Body of pancreas (tissue), 4 donors: ENCODE results near the gene PDIA5. TPM values are rescaled to one million over a fixed set of nuclear protein-coding genes. Genes with fewer than 3 reads are reported as not detected.

ENCODE experiments used
- ATAC-seq: fragments of 150-250 bp; one replicate; pipeline ENCODE4 v1.9.1; 2016
- DNase-seq, 4 donors: peaks; one replicate each; pipeline ENCODE4 v3.0.0-alpha.2; 2019
- H3K27ac ChIP-seq, 4 donors: fragments of 200-600 bp; sonication (generic); 1 replicate in 3 of 4; 2 replicates in 1 of 4; pipeline versions ENCODE4 v1.5.1 to v1.6.1; 2016 to 2019; ENCODE audit warnings: mild to moderate bottlenecking in 1 of 4, mixed read lengths in 1 of 4, moderate library complexity in 1 of 4
- H3K27me3 ChIP-seq, 2 donors: fragments of 200-600 bp; sonication (generic); one replicate each; pipeline ENCODE4 v1.6.0; 2016; ENCODE audit warnings: mild to moderate bottlenecking in 1 of 2
- H3K36me3 ChIP-seq, 2 donors: fragments of 200-600 bp; sonication (generic); replicated peaks in 1 of 2; 2 replicates each; pipeline ENCODE4 v1.5.1; 2016; ENCODE audit warnings: low read depth in 2 of 2; ENCODE audit not compliant: insufficient read depth in 1 of 2
- H3K4me1 ChIP-seq: fragments of 200-600 bp; sonication (generic); one replicate; pipeline ENCODE4 v1.6.0; 2016
- H3K4me3 ChIP-seq, 2 donors: fragments of 200-600 bp; sonication (generic); 1 replicate in 1 of 2; 2 replicates in 1 of 2; pipeline ENCODE4 v1.5.1; 2016 to 2019
- H3K9me3 ChIP-seq, 3 donors: fragments of 200-600 bp; sonication (generic); 1 replicate in 2 of 3; 2 replicates in 1 of 3; pipeline ENCODE4 v1.5.1; 2016
- POLR2A ChIP-seq, 3 donors: fragments of 450-650 bp; IDR thresholded peaks; one replicate each; pipeline ENCODE4 v1.6.1; 2016; ENCODE audit warnings: antibody characterized with exemption in 3 of 3, mild to moderate bottlenecking in 2 of 3
- WGBS, 2 donors: methylation state at CpG; one replicate each; pipeline ENCODE4 v1.1.5; 2017; 5-methylcytosine and 5-hydroxymethylcytosine counted together
- intact Hi-C: fragments of 100-400 bp; cut with DNase I; formaldehyde crosslinking; loops from one replicate; pipeline ENCODE4 v1.15.1; 2023
- total RNA-seq, 2 donors: library from RNA; depleted of rRNA; stranded (reverse); fragments of >200 nt; gene quantifications; one replicate each; pipeline ENCODE4 v1.1.0, GENCODE V29; 2016
- TF ChIP-seq, protein P1 (sequence below), 7 experiments: fragments of 450-650 bp in 4 of 7; fragments of 200-600 bp in 3 of 7; sonication (generic) in 3 of 7; IDR thresholded peaks; one replicate each; pipeline ENCODE4 v1.5.1; 2016 to 2019; ENCODE audit warnings: antibody characterized with exemption in 7 of 7

PDIA5 gene
- total RNA-seq, 2 donors from 2014 or later = 28.8 to 73.2 TPM

DNA sequence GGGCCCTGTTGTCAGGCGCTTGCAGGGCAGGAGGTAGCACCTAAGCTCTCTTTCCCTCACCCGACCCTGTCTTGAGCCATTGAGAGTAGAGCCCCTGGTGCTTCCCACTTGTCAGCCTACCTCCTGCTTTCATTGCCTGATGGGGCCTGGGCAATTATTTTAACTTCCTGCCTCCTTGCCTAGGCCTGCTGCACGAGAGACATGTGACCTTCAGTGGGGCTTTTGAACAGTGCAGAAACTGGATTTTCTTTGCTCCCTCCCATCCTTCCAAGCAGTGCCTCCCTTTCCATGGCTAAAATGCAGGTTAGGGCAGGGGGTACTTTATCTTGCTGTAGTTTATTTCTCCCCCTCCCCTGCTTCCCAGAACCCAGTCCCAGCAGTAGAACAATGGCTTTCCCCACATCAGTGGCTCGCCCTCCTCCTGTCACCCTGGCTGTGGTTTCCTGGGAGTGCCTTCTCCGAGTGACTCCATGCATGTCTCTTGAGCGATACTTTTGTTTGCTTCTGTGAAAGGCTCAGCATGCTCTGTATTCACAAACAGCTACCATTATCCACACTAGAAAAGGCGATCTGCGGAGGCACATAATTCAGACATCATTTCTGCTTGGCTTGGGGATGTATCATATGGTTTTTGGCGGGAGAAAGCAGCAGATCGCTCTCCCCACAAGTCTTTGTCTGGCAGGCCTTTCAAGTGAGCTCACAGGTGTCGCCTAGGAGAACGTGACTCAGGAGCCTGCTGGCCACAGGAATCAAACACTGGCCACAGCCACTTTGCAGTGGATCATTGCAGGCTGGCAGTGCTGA, 24.1 kb downstream of the PDIA5 start:
- DNase-seq = no peak
- Histone ChIP-seq H3K9me3 (no peaks in the 10 kb centered on the region), H3K36me3 (peaks cover 0 to 3% of the 10 kb centered on the region in 2 donors), H3K27me3 (no peaks in the 10 kb centered on the region), H3K27ac (peak overlapping the region; percentile 3 to 69 (median 56)), H3K4me3 (no peak overlapping the region), H3K4me1 (peaks cover 34% of the 10 kb centered on the region)
- intact Hi-C loops = no loop called here
- no peak for TF ChIP-seq POLR2A (IDR thresholded peaks at IDR 0.05)
- TF ChIP-seq, protein P1, sequence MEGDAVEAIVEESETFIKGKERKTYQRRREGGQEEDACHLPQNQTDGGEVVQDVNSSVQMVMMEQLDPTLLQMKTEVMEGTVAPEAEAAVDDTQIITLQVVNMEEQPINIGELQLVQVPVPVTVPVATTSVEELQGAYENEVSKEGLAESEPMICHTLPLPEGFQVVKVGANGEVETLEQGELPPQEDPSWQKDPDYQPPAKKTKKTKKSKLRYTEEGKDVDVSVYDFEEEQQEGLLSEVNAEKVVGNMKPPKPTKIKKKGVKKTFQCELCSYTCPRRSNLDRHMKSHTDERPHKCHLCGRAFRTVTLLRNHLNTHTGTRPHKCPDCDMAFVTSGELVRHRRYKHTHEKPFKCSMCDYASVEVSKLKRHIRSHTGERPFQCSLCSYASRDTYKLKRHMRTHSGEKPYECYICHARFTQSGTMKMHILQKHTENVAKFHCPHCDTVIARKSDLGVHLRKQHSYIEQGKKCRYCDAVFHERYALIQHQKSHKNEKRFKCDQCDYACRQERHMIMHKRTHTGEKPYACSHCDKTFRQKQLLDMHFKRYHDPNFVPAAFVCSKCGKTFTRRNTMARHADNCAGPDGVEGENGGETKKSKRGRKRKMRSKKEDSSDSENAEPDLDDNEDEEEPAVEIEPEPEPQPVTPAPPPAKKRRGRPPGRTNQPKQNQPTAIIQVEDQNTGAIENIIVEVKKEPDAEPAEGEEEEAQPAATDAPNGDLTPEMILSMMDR (IDR thresholded peaks at IDR 0.05) = no peak
- ATAC-seq = no peak
- 83 to 91% methylated on average over 11 to 12 of the region's 12 CpGs for WGBS, 2 donors

- DNase-seq (no peak), ATAC-seq (no peak)
- WGBS, 2 donors = 97 to 98% methylated on average over 3 of the region's 3 CpGs
- TF ChIP-seq, protein P1 (IDR thresholded peaks at IDR 0.05) = no peak
- TF ChIP-seq POLR2A (IDR thresholded peaks at IDR 0.05) = no peak
- H3K4me1 ChIP-seq = peaks cover 48% of the 10 kb centered on the region
- H3K36me3 ChIP-seq = peaks cover 0 to 3% of the 10 kb centered on the region in 2 donors
- H3K9me3 ChIP-seq = no peaks in the 10 kb centered on the region
- no peak overlapping the region for H3K27ac ChIP-seq
- H3K27me3 ChIP-seq = no peaks in the 10 kb centered on the region
- no peak overlapping the region for H3K4me3 ChIP-seq
- intact Hi-C loops = no loop called here
These were observed 25.4 kb downstream of the PDIA5 start for GRCh38 chr3:123092243-123092642.

DNA sequence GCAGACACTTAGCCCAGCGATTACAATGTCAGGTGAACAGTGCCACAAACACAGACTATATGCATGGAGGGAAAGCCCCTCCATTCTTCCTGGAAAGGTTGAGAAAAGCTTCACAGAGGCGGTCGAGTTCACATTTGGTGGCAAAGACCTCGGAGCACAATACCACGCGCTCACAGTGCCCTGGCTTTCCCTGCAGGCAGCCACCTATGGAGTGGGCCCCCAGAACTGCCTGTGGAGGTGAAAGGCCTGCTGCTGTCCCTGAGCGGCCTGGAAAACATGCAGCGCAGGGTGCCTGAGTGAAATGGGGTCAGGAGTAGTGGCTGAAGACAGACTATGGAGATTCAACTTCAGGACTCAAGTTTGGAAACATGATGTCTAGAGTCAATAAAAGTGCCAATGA, 26.9 kb downstream of the PDIA5 start:
- DNase-seq (no peak), ATAC-seq (no peak)
- TF ChIP-seq POLR2A (IDR thresholded peaks at IDR 0.05) = no peak
- TF ChIP-seq, protein P1 (IDR thresholded peaks at IDR 0.05) = no peak
- intact Hi-C loops = no loop called here
- no peak overlapping the region for H3K27ac ChIP-seq
- H3K4me3 ChIP-seq = no peak overlapping the region
- peaks cover 0 to 3% of the 10 kb centered on the region in 2 donors for H3K36me3 ChIP-seq
- WGBS, 2 donors = 93 to 96% methylated on average over 6 to 8 of the region's 8 CpGs
- H3K9me3 ChIP-seq = no peaks in the 10 kb centered on the region
- H3K4me1 ChIP-seq = peaks cover 59% of the 10 kb centered on the region
- H3K27me3 ChIP-seq = no peaks in the 10 kb centered on the region

GRCh38 chr3:123094516-123095313, 27.9 kb downstream of the PDIA5 start:
- Histone ChIP-seq H3K4me1 (peaks cover 58% of the 10 kb centered on the region), H3K27me3 (no peaks in the 10 kb centered on the region), H3K9me3 (no peaks in the 10 kb centered on the region), H3K36me3 (peaks cover 0 to 3% of the 10 kb centered on the region in 2 donors), H3K27ac (no peak overlapping the region), H3K4me3 (no peak overlapping the region)
- intact Hi-C loops = no loop called here
- ATAC-seq = no peak
- 90 to 92% methylated on average over 15 of the region's 15 CpGs for WGBS, 2 donors
- DNase-seq = no peak
- no peak for TF ChIP-seq POLR2A (IDR thresholded peaks at IDR 0.05)
- TF ChIP-seq, protein P1 (IDR thresholded peaks at IDR 0.05) = no peak
